Fibroblast of lung (primary cell): ENCODE data around the gene CROCC2. TPM values are rescaled to one million over a fixed set of nuclear protein-coding genes. Genes with fewer than 3 reads are reported as not detected.

ENCODE experiments used
- DNase-seq, 2 donors: peaks; one replicate each; pipeline versions ENCODE4 v3.0.0 to v3.0.0-alpha.2; 2010; ENCODE audit warnings: low read depth in 2 of 2
- H2AFZ ChIP-seq: 2 replicates; pipeline ENCODE4 v1.5.1; 2012; ENCODE audit warnings: low read length, control low read depth, inconsistent platforms
- H3K27ac ChIP-seq: 2 replicates; pipeline ENCODE4 v1.5.1; 2011; ENCODE audit warnings: low read length, control low read depth; ENCODE audit not compliant: insufficient read depth
- H3K27me3 ChIP-seq: 2 replicates; pipeline ENCODE4 v1.5.1; 2011; ENCODE audit warnings: mild to moderate bottlenecking, low read length; ENCODE audit not compliant: control insufficient read depth, insufficient read depth
- H3K36me3 ChIP-seq: 2 replicates; pipeline ENCODE4 v1.5.1; 2011; ENCODE audit warnings: low read length; ENCODE audit not compliant: control insufficient read depth, insufficient read depth
- H3K4me1 ChIP-seq: 2 replicates; pipeline ENCODE4 v1.5.1; 2011; ENCODE audit warnings: low read length; ENCODE audit not compliant: control insufficient read depth, insufficient read depth; ENCODE audit errors: extremely low read depth
- H3K4me2 ChIP-seq: 2 replicates; pipeline ENCODE4 v1.5.1; 2011; ENCODE audit warnings: low read length, control low read depth; ENCODE audit not compliant: insufficient read depth; ENCODE audit errors: extremely low read depth
- H3K4me3 ChIP-seq, 4 experiments: fragments of 200-600 bp in 1 of 4; sonication (generic) in 1 of 4; replicated peaks in 1 of 4; 2 replicates each; pipeline ENCODE4 v1.5.1; 2011 to 2016; ENCODE audit warnings: low read length in 4 of 4, low read depth in 3 of 4, mild to moderate bottlenecking in 3 of 4, control low read depth in 2 of 4, inconsistent platforms in 1 of 4, mixed read lengths in 1 of 4; ENCODE audit not compliant: insufficient read depth in 1 of 4; ENCODE audit errors: control extremely low read depth in 1 of 4
- H3K79me2 ChIP-seq: 2 replicates; pipeline ENCODE4 v1.5.1; 2012; ENCODE audit warnings: mild to moderate bottlenecking, low read length, inconsistent platforms; ENCODE audit not compliant: control insufficient read depth, insufficient read depth
- H3K9ac ChIP-seq: 2 replicates; pipeline ENCODE4 v1.5.1; 2011; ENCODE audit warnings: mild to moderate bottlenecking, low read length, control low read depth; ENCODE audit not compliant: insufficient read depth
- H3K9me3 ChIP-seq: 2 replicates; pipeline ENCODE4 v1.5.1; 2012; ENCODE audit warnings: low read depth, low read length; ENCODE audit not compliant: control insufficient read depth, insufficient read depth
- H4K20me1 ChIP-seq: 2 replicates; pipeline ENCODE4 v1.5.1; 2011; ENCODE audit warnings: low read length; ENCODE audit not compliant: control insufficient read depth, insufficient read depth; ENCODE audit errors: extremely low read depth
- CTCF ChIP-seq, 2 donors: IDR thresholded peaks in 1 of 2; conservative IDR thresholded peaks in 1 of 2; 1 replicate in 1 of 2; 2 replicates in 1 of 2; pipeline ENCODE4 v1.5.1; 2011 to 2012; ENCODE audit warnings: low read length in 2 of 2, control low read depth in 1 of 2, inconsistent platforms in 1 of 2, low read depth in 1 of 2, mild to moderate bottlenecking in 1 of 2
- EZH2 ChIP-seq: IDR thresholded peaks from 2 replicates; pipeline ENCODE4 v1.5.1; 2012; ENCODE audit warnings: low read length, control low read depth, mild to moderate bottlenecking; ENCODE audit errors: missing control alignments
- polyA minus RNA-seq: library from RNA; depleted of rRNA, polyadenylated mRNA; stranded (reverse); fragments of >200 nt; gene quantifications from 2 replicates; pipeline ENCODE4 v1.2.3, GENCODE V29; 2011; ENCODE audit warnings: low replicate concordance
- polyA plus RNA-seq, 2 donors: library from polyadenylated mRNA; depleted of rRNA in 1 of 2; stranded (reverse) in 1 of 2; unstranded in 1 of 2; fragments of >200 nt; gene quantifications; 2 replicates each; pipeline ENCODE4 v1.2.1, GENCODE V29; 2011 to 2012; ENCODE audit warnings: missing spikeins in 1 of 2
- total RNA-seq: library from RNA; depleted of rRNA; stranded (reverse); fragments of >200 nt; gene quantifications from 2 replicates; pipeline ENCODE4 v1.2.1, GENCODE V29; 2014

Gene CROCC2
- total RNA-seq, result 0.33 and 0.51 TPM in 2 replicates
- polyA plus RNA-seq, result 0.02 and 0.12 TPM in 2 replicates
- 0.02 and 0.28 TPM in 2 replicates for polyA plus RNA-seq (2012)
- not detected in 2 replicates for polyA minus RNA-seq

GRCh38 chr2:240906141-240906910 lies at the start of gene CROCC2:
CROCC2 (plus strand) TSS chr2:240906336; CDS start chr2:240906514, 178 bp downstream.
- no peak within 1 kb of the TSS for H3K4me2 ChIP-seq
- H2AFZ ChIP-seq, result no peak within 1 kb of the TSS
- H3K9ac ChIP-seq, result no peak within 1 kb of the TSS
- DNase-seq, result no peak
- H3K36me3 ChIP-seq, result no peaks in the 10 kb centered on the region
- no peaks in the 10 kb centered on the region for H3K9me3 ChIP-seq
- no peaks in the 10 kb centered on the region for H3K27me3 ChIP-seq
- no peak for TF ChIP-seq CTCF (conservative IDR thresholded peaks at IDR 0.05 in 1 of 2, IDR thresholded peaks at IDR 0.05 in 1 of 2; ENCODE audit: low read depth in 1 of 2, low read length in 2 of 2)
- no peak for TF ChIP-seq EZH2
- no peak within 1 kb of the TSS for H3K27ac ChIP-seq
- no peaks in the 10 kb centered on the region for H4K20me1 ChIP-seq
- no peaks in the 10 kb centered on the region for H3K4me1 ChIP-seq
- no peak within 1 kb of the TSS for H3K4me3 ChIP-seq
- H3K79me2 ChIP-seq, result no peaks in the 10 kb centered on the region

GRCh38 chr2:240857039-240858008 lies 48.8 kb upstream of the CROCC2 start:
- Histone ChIP-seq H2AFZ (no peak overlapping the region), H3K4me1 (no peaks in the 10 kb centered on the region), H3K9ac (no peak overlapping the region), H3K4me3 (no peak overlapping the region), H3K27me3 (no peaks in the 10 kb centered on the region), H3K79me2 (no peaks in the 10 kb centered on the region), H4K20me1 (no peaks in the 10 kb centered on the region), H3K27ac (no peak overlapping the region), H3K4me2 (no peak overlapping the region), H3K9me3 (no peaks in the 10 kb centered on the region), H3K36me3 (no peaks in the 10 kb centered on the region)
- no peak for DNase-seq
- TF ChIP-seq EZH2 (no peak), CTCF (conservative IDR thresholded peaks at IDR 0.05 in 1 of 2, IDR thresholded peaks at IDR 0.05 in 1 of 2; ENCODE audit: low read depth in 1 of 2, low read length in 2 of 2) (no peak)

GRCh38 chr2:240858321-240858720 lies 47.8 kb upstream of the CROCC2 start:
- Histone ChIP-seq H3K4me3 (no peak overlapping the region), H3K4me1 (no peaks in the 10 kb centered on the region), H4K20me1 (no peaks in the 10 kb centered on the region), H3K9me3 (no peaks in the 10 kb centered on the region), H3K36me3 (no peaks in the 10 kb centered on the region), H3K4me2 (no peak overlapping the region), H3K27ac (no peak overlapping the region), H3K9ac (no peak overlapping the region), H2AFZ (no peak overlapping the region), H3K79me2 (no peaks in the 10 kb centered on the region), H3K27me3 (no peaks in the 10 kb centered on the region)
- DNase-seq, result no peak
- no peak for TF ChIP-seq CTCF (conservative IDR thresholded peaks at IDR 0.05 in 1 of 2, IDR thresholded peaks at IDR 0.05 in 1 of 2; ENCODE audit: low read depth in 1 of 2, low read length in 2 of 2)
- TF ChIP-seq EZH2, result no peak
